GM18520 (cell line): ENCODE data around the gene CAMK1.

Experiments
- ATAC-seq: cut with Tn5 transposase; IDR thresholded peaks from one replicate; pipeline ENCODE4 v1.9.1; 2021; ENCODE audit not compliant: unreplicated experiment

CAMK1 gene

DNA sequence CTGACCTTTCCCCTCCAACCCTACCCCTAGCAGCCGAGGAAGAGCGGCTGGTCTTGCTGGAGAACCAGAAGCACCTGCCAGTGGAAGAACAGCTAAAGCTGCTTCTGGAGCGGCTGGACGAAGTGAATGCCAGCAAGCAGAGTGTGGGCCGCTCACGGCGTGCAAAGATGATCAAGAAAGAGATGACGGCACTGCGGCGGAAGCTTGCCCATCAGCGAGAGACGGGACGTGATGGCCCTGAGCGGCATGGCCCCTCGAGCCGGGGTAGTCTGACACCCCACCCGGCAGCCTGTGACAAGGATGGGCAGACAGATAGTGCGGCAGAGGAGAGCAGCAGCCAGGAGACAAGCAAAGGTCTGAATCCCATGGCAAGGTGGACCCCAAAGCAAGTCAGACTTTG is 26.2 kb downstream of the CAMK1 start:
- no peak for ATAC-seq

DNA sequence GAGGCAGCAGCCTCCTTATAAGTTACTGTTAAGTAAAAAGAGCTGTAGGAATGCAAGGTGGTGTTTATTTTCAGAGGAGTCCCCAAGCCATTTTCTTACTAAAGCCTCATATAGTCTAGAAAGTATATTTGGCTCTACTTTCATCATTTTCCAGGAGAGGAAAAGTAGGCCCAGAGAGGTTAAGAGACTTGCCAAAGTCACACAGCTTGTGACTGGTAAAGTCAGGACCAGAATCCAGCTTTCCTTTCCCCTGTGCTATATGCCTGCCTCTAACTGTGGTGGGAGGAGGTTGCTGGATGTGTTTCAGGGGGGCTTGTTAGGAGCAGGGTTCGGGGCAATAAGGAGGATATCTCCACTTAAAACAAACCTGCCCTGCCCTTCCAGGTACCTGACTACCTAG is 27.2 kb downstream of the CAMK1 start:
- ATAC-seq, result no peak

DNA sequence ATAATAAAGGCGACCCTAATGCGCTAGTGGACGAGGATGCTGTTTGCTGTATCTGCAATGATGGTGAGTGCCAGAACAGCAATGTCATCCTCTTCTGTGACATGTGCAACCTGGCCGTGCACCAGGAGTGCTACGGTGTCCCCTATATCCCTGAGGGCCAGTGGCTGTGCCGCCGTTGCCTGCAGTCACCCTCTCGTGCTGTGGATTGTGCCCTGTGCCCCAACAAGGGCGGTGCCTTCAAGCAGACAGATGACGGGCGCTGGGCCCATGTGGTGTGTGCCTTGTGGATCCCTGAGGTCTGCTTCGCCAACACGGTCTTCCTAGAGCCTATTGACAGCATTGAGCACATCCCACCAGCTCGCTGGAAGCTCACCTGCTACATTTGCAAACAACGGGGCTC is 30.6 kb downstream of the CAMK1 start:
- ATAC-seq, result no peak

DNA sequence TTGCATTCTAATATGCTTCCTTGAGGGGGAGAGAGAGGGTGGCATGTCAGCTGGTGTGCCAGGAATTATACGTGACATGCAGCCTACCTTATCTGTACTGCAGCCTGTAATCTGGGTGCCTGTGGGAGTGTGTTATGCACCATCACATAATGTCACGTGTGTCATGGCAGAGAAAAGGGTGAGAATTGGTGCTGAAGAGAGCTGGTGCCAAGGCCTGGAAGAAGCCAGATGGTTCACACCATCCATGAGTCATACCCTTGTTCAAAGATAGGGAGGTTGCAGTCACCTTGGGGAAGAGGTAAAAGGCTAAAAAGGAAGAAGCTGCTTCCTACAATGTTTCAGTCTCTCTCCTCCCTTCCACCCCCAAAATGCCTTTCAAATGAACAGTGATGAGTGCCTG is 32.9 kb downstream of the CAMK1 start:
- ATAC-seq, result no peak

DNA sequence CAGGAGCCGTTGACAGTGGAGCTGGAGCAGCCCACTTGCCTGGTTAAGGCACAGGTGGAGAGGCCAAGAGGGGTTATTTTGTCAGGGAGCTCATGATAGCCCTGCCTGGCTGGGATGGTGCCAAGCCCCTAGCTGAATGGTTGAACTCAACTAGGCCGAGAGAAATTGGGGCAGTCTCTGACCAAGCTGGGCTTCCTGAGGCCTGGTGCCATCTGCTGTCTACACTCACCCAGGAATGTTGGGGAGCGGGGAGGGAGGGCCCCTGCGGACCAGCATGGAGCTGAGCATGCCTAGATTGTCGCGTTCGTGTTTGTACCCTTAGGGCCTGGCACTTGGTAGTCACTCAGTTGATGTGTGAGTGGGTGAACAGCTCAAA is 37.0 kb downstream of the CAMK1 start:
- ATAC-seq, result no peak

DNA sequence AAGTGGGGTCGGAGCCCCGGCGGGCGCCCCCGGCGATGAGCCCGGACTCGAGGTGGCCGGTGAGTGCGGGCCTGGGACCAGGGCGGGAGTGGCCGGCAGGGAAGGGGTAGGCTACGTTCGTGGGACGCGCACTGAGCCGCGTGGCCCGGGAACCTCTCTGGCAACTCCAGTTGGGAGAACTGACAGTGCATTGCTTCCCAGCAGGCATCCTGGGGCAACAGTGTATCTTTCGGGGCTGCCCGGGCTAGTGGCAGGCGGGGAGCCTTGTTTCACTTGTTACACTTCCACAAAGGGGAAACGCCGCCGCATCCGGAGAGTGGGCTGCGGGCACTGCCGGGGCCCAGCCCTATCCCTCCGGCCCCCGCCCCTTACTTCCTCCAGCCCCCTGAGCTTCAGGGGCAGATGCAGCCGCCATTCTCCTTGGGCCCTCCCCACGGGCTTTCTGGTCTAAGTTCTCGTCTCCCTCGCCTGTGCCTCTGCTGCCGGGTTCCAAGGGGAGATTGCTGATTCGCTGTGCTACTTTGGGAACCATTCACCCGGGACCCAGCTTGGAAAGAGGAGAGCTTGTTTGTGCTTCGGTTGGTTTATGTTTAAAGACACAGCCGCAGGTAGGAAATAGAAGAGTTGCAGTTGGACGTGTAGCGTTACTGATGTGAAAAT is 37.5 kb downstream of the CAMK1 start:
- ATAC-seq, result no peak

DNA sequence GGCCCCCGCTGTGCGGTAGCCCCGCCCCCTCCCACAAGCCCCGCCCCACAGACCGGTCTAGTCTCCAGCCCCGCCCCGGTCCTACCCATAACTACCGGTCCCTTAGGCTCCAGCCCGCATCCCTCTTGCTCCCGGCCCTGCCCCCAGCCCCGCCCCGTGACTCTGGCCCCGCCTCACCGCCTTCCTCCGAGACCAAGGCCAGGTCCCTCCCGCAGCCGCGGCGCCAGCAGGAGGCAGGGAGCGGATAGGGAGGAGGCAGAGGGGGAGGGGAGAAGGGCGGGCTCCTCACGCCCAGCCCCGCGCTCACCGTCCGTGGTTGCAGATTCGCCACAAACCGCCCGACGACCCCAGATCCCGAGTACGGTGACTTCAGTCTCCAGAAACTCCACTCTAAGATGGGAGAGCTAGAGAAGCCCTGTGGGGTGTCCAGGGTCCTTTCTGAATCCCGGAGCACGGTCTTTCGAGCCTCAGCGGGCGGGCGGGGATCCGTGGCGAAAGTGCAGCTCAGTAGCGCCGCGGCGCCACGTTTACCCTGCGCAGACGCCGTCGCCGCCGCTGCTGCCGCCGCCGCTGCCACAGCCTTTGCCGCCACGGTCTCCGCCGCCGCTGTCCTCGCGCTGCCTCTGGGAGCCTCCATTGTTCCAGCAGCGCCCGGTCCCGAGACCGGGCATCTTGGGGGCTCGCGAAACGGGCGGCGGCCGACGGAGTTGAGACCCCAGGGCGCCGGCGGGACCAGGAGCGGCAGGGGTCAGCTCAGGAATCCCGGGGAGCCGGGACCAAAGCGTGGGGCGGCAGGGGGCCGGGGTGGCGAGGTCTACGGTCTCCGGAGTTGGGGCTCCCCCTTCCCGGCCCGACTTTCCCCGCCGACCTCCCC is 38.3 kb downstream of the CAMK1 start, which contains the start of gene BRPF1:
BRPF1 (plus strand) TSS at position 530 of the 874 bp plus-strand sequence. CDS start 2,406 bp downstream, outside the sequence.
- peak; percentile 74 for ATAC-seq

DNA sequence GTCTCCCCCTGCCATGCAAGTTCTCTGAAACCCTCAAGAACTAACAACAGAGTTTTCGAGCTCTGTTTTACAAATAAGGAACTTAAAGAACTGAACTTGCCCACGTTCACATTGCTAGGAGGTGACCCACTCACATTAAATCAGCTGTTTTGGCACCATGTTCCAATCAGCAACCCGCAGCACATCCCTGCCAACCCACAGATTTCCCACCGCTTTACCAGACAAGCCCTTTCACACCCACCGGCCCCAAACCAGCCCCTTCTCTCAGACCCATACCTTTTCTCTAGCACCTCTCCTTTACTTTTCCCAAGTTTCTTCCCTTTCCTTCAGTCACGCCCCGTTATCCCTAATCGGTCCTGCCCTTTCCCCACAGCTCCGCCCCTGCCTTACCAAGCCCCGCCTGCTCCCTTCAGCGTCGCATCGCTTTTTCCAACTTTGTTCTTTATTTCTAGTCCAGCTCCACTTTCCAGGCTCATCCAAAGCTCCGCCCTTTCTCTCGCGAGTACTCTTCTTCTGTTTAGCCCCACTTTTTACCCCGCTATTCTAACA is 39.0 kb downstream of the CAMK1 start:
- ATAC-seq, result peak; percentile 23

DNA sequence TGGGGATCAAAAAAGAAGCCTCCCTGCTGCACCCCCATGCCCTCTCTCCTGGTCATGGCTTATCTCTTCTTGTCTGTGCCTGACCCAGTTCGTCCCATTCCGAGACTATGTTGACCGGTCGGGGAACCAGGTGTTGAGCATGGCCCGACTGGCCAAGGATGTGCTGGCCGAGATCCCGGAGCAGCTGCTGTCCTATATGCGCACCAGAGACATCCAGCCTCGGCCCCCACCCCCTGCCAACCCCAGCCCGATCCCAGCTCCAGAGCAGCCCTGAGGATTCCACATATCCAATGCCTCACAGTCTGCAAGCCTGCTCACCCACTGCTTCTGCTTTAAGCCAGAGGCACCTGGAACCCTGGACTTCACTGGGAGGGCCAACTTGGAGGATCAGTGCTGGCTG is 40.3 kb downstream of the CAMK1 start:
- no peak for ATAC-seq

DNA sequence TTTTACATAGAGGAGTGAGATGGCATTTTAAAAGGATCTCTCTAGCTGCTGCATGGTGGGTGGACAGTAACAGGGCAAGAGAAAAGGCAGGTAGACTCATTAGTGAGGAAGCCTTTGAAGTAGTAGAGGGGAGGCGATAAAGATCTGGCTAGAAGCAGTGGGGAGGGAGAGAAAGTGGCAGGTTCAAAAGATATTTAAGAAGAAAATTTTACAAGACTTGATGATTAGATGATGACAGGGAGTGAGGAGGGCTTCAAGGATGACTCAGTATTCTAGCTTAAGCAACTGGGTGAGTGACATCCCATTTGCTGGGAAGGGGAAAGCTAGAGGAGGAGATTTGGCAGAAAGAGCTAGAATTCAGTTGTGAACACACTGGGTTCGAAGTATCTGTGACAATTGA is 42.0 kb downstream of the CAMK1 start:
- no peak for ATAC-seq

DNA sequence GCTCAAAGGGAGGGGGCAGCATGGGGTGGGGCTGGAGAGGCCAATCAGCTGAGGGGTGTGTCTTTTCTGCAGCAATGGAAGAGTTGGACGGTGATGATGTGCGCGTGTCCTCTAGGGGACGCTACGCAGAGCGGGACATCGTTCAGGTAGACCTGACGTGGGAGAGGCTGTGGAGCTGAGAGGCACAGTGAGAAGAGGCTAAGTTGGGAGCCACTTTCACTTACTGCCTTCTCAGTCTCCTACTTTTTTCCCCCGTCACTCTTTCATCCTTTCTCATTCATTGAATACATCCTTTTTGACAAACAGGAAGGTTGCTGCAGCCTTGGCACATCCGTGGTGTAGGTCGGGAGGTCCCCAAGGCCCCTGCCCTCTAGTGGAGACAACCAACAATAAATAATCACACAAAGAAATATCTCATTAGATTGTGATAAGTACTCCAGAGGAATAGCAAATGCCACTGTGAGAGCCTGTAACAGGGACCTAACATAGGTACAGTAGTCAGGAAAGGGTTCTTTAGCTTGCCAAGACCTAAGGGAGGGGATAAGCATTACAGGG is 42.6 kb downstream of the CAMK1 start:
- ATAC-seq, result no peak

DNA sequence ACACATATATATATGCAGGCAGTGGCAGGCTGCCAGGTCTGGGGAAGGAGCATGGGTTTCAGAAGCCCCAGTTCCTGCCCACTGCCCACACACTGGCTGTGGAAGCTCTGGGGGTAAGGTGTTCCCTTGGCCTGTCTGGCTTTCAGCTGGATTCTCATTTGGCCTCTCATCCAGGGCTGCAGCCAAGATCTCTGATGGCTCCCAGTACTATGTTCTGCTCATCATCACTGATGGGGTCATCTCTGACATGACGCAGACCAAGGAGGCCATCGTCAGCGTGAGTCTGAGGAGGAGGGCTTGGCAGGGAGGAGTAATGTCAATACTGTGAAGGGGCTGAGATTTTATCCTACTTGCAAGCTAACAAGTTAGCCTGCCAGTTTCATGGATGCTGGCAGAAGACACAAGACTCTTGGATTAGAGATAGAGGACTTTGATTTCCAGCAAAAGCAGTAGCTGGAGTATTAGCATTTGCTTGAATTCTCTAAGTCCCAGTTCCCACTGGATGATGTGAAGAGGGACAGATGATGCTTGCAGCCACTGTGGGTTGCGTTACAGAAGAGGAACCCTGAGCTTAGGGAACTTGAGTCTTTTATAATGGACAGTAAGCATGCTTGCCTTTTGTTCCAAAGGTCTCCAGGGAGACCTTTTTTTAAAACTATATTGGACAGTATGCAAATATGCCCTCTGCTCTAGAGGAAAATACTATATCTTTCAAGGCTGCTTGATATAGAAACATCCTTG is 43.8 kb downstream of the CAMK1 start:
- ATAC-seq, result no peak

DNA sequence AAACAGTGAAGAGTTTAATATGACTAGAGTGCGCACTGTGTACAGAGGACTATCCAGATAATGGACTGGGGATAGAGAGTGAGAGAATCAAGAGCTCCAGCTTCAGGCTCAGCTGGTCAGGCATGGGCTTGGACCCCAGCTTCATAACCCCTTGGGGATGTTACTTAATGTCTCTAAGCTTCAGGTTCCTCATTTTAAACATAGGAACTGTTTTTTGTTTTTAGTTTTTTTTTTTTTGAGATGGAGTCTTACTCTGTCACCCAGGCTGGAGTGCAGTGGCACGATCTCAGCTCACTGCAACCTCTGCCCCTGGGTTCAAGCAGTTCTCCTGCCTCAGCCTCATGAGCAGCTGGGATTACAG is 48.1 kb downstream of the CAMK1 start:
- no peak for ATAC-seq

DNA sequence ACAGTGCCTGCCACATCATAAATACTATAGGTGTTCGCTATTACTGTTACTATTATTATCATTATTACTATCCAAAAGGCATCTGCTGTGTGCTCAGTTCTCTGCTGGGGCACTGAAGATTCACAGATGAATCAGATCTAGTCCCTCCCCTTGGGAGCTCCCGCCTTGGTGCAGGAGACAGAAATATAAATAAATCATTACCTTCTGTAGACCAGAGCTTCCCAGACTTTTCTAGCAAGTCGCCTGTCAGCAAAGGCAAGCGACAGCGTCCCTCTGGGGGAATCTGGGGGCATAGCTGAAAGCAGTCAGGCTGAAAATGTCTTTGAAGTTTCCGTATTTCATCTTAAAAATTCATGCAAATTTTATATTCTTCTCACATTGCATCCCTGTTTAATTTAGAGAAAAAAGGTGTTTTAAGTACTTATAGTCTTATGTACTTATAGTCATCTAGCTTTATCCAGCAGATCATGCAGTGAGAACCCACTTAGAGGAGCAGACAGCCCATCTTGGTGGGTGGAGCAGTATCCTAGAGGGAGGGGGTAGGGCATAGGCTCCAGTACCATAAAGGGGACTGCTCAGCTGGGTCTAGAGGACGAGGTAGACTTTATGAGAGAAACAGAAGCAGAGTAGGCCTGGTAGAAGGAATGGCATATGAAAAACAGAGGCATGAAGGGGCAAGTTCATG is 48.6 kb downstream of the CAMK1 start:
- ATAC-seq, result no peak

DNA sequence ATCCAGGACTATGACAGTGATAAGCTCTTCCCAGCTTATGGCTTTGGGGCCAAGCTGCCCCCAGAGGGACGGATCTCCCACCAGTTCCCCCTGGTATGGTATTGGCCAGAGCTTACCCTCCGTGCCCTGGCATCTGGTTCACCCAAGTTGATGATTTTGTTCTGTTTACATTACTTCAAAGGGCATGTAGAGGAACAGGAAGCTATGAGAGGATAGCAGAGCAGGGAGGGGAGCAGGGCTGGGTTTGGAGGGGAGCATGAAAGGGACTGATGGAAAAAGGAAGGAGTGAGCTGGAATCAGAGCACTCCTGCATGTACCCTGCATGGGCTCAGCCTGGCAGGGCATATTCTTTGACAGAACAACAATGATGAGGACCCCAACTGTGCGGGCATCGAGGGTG is 51.6 kb downstream of the CAMK1 start:
- no peak for ATAC-seq

DNA sequence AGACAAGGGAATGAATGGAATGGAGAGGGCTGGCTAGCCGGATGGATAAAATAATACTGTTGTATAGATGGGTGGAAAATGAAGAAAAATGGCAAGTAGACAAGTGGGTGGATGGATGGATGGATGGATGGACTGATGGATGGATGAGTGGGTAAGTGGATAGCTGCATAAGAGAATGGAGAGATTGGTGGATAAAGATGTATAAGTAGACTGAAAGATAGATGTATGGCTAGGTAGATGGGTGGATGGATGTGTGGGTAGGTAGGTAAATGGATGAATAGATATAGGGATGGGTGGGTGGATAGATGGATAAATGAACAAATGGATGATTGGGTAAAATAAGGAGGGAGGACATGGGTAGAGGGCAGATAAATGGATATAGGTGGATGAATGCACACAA is 52.2 kb downstream of the CAMK1 start:
- ATAC-seq, result no peak

DNA sequence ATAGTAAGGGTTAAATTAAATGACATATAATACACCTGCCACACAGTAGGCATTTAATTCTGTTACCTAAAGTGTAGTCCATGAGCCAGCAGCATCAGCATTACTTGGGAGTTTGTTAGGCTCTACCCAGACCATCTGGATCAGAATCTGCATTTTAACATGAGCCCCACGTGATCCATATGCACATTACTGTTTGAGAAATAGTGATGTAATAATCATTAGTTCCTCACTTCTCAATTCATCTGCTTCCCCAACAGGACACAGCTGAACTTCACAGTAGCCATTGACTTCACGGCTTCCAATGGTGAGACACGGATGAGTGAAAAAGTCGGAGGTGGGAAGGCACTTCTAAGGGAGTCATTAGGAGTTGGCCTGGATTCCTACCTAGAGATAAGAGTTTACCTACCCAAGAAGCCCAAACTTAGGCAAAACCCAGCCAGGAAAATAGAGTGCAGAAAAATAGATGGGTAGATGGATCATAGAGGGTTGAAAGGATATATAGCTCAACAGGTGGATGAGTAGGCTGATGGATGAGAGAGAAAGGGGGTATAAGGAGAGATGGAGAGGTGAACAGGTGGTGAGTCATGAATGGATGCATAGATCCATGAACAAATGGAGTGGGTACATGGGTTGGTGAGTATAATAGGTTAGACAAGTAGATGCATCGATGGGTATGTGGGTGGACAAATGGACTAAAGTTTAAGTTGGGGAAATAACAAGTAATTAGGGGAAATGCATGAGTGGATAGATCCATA is 52.8 kb downstream of the CAMK1 start:
- ATAC-seq, result no peak

DNA sequence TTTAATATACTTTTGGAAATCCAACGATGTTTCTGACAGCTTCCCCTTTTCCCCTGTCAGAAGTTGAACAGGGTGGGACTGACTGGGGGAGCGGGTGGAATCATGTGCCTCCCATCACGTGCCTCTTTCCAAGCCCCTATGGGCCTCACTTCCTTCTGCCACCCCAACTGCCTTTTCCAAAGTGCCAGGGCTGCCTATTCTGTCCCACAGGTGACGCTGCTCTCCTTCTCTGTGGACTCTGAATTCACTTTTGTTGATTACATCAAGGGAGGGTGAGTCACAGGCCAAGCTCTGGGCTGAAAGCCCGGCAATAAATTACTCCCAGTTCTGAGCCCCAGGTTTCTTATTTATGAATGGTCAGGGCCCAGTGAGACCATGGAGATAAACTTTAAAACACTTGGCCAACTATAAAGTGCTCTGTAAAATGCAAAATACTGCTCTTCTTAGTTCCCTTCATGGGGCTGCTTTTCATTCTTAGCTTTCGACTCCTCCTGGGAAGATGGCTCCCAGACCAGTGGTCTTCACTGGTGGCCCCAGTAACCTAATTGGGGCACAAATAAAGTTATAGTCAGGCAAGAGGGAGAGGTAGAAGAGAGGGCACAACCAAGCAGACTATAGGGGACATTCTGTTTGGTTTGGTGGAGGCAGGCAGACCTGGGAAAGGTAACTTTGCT is 53.8 kb downstream of the CAMK1 start:
- no peak for ATAC-seq

DNA sequence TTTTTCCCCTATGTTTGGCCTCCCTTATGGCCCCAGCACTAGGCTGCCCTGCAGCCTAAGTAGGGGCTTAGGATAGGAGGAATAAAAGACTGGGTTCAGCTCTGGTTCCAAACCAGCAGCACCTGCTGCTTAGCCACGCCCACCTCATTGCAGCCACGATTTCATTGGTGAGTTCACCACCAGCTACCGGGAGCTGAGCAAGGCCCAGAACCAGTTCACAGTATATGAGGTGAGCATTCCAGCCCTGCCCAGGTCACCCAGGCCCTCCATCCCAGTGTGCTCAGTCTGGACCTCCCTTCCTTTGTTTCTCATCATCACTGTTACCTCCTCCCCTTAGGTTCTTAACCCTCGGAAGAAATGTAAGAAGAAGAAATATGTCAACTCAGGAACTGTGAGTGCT is 54.6 kb downstream of the CAMK1 start:
- ATAC-seq, result no peak
